Activated CD8-positive, alpha-beta memory T cell treated with anti-CD3 and anti-CD28 coated beads, Interleukin-2, amount 50 U/mL, for 24 hours (primary cell): ENCODE results near the gene LDLRAD3.

ENCODE experiments used
- DNase-seq: peaks from one replicate; pipeline ENCODE4 v3.0.0-alpha.2; 2020; ENCODE audit errors: extremely low read depth

LDLRAD3 gene

DNA sequence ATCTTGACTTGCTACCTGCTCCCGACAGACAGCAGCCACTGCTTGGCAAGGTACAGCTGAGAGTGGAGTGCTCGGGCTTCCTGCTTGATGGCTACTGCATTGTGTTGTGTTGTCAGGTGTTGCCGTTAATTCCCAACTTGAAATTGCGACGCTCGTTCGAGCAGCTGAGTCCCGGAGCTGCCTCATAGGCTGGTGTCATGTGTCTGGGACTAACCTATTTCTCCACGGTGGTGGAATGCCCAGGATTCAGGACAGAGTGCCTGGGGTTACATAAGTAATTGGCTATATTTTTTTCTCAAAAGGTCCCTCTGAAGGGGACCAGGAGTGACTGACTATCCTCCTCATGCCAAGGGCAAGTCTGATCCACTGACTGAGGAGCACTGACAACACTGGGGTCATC is 326.8 kb downstream of the LDLRAD3 start:
- no peak for DNase-seq

- DNase-seq = no peak
Measured at GRCh38 chr11:36271794-36272407, 328.0 kb downstream of the LDLRAD3 start.

- DNase-seq = no peak
Measured at GRCh38 chr11:36273110-36273509, 329.2 kb downstream of the LDLRAD3 start.

GRCh38 chr11:36274414-36274813 is 330.6 kb downstream of the LDLRAD3 start:
- no peak for DNase-seq

DNA sequence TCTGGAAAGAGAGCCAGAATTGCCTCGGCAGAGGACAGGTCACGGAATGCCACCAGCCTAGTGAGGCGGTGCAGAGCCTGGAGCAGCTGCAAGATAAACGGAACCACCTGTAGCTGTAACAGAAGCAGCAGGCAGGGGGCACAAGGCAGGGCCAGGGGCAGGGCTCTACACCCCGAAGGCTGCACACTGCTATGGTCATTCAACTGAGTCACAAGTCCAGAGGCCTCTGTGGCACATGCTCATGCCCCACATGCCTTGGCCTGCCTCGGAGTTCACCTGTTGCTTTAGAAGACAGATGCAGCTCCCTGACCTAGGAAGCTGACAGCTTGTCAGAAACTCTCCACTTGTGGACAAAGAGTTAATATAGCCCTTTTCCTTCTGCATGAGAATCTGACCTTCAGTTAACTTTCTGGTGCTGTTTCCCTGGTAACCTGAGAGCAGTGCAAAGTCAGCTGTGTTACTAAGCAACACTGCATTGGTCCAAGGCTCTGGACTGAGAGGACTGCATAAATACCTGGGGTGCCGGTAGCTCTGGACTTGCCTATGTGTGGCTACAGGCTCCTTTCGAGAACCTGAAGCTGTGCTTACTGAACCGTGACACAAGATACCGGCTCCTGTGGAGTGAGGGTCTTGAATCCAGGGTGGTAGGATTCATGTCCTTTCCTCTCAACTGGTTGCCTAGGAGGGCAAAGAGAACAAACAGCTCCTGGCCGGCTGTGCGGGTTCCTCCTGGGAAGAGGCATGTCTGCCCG is 334.8 kb downstream of the LDLRAD3 start:
- DNase-seq = no peak

- DNase-seq = no peak
Measured at GRCh38 chr11:36280531-36280930, 336.7 kb downstream of the LDLRAD3 start.
